ENCODE data around the gene MEX3A.

The MEX3A gene

GRCh38 chr1:156073110-156073687 is 9.1 kb downstream of the MEX3A start:
- TF ChIP-seq NFIC (IDR thresholded peaks at IDR 0.05) (no peak), MAX (IDR thresholded peaks at IDR 0.05) (no peak), EGR1 (IDR thresholded peaks at IDR 0.05) (no peak), FOXM1 (IDR thresholded peaks at IDR 0.05; ENCODE audit: borderline replicate concordance, low read depth) (no peak), TEAD4 (IDR thresholded peaks at IDR 0.05) (no peak), YY1 (IDR thresholded peaks at IDR 0.05; ENCODE audit: low read depth) (no peak), CEBPB (IDR thresholded peaks at IDR 0.05) (no peak), RAD21 (IDR thresholded peaks at IDR 0.05; ENCODE audit: low read depth) (no peak), EP300 (IDR thresholded peaks at IDR 0.05; ENCODE audit: borderline replicate concordance) (no peak), TAF1 (IDR thresholded peaks at IDR 0.05; ENCODE audit: low read depth) (no peak), ZBTB7A (IDR thresholded peaks at IDR 0.05; ENCODE audit: low read depth) (no peak), REST (IDR thresholded peaks at IDR 0.05; ENCODE audit: low read depth) (no peak)

GRCh38 chr1:156072251-156072650 is 10.0 kb downstream of the MEX3A start:
- TF ChIP-seq TCF12 (IDR thresholded peaks at IDR 0.05; ENCODE audit: low read depth) (no peak), TAF1 (IDR thresholded peaks at IDR 0.05; ENCODE audit: low read depth) (no peak), ZBTB7A (IDR thresholded peaks at IDR 0.05; ENCODE audit: low read depth) (no peak), RAD21 (IDR thresholded peaks at IDR 0.05; ENCODE audit: low read depth) (no peak), CREB1 (IDR thresholded peaks at IDR 0.05; ENCODE audit: low read depth) (no peak), TEAD4 (IDR thresholded peaks at IDR 0.05) (no peak)

GRCh38 chr1:156070548-156070947 is 11.7 kb downstream of the MEX3A start:
- TF ChIP-seq RAD21 (IDR thresholded peaks at IDR 0.05; ENCODE audit: low read depth) (no peak), USF1 (IDR thresholded peaks at IDR 0.05) (no peak), REST (IDR thresholded peaks at IDR 0.05; ENCODE audit: low read depth) (no peak), CEBPB (IDR thresholded peaks at IDR 0.05) (no peak), ZBTB7A (IDR thresholded peaks at IDR 0.05; ENCODE audit: low read depth) (no peak), TEAD4 (IDR thresholded peaks at IDR 0.05) (no peak), NFIC (IDR thresholded peaks at IDR 0.05) (no peak), TAF1 (IDR thresholded peaks at IDR 0.05; ENCODE audit: low read depth) (no peak), MAX (IDR thresholded peaks at IDR 0.05) (no peak), TCF12 (IDR thresholded peaks at IDR 0.05; ENCODE audit: low read depth) (no peak), YY1 (IDR thresholded peaks at IDR 0.05; ENCODE audit: low read depth) (no peak), FOXM1 (IDR thresholded peaks at IDR 0.05; ENCODE audit: borderline replicate concordance, low read depth) (no peak), EP300 (IDR thresholded peaks at IDR 0.05; ENCODE audit: borderline replicate concordance) (no peak), CREB1 (IDR thresholded peaks at IDR 0.05; ENCODE audit: low read depth) (no peak), EGR1 (IDR thresholded peaks at IDR 0.05) (no peak)

- no peak for TF ChIP-seq YY1 (IDR thresholded peaks at IDR 0.05; ENCODE audit: low read depth)
- TF ChIP-seq TCF12 (IDR thresholded peaks at IDR 0.05; ENCODE audit: low read depth): no peak
- no peak for TF ChIP-seq CEBPB (IDR thresholded peaks at IDR 0.05)
- TF ChIP-seq NFIC (IDR thresholded peaks at IDR 0.05): no peak
- TF ChIP-seq USF1 (IDR thresholded peaks at IDR 0.05): no peak
- no peak for TF ChIP-seq CREB1 (IDR thresholded peaks at IDR 0.05; ENCODE audit: low read depth)
- TF ChIP-seq MAX (IDR thresholded peaks at IDR 0.05): no peak
- no peak for TF ChIP-seq EP300 (IDR thresholded peaks at IDR 0.05; ENCODE audit: borderline replicate concordance)
- TF ChIP-seq RAD21 (IDR thresholded peaks at IDR 0.05; ENCODE audit: low read depth): no peak
- no peak for TF ChIP-seq ZBTB7A (IDR thresholded peaks at IDR 0.05; ENCODE audit: low read depth)
- no peak for TF ChIP-seq TAF1 (IDR thresholded peaks at IDR 0.05; ENCODE audit: low read depth)
These were observed 12.5 kb downstream of the MEX3A start for GRCh38 chr1:156069490-156070455.

GRCh38 chr1:156067262-156067661 is 15.0 kb downstream of the MEX3A start:
- no peak for TF ChIP-seq ZBTB7A (IDR thresholded peaks at IDR 0.05; ENCODE audit: low read depth)
- TF ChIP-seq CREB1 (IDR thresholded peaks at IDR 0.05; ENCODE audit: low read depth): no peak
- TF ChIP-seq NFIC (IDR thresholded peaks at IDR 0.05): no peak

Data from Ishikawa (cell line).